ENCODE measurements around the gene WFIKKN2. TPM values are rescaled to one million over a fixed set of nuclear protein-coding genes. Genes with fewer than 3 reads are reported as not detected.

WFIKKN2 gene
- total and polyA plus RNA-seq, 2 of the 8 experiments (the other 6 are each of a cell fraction or from before 2014, with no cell fraction given), result 0.07 to 0.30 TPM

- no peak for TF ChIP-seq CHD7 (IDR thresholded peaks at IDR 0.05; ENCODE audit: insufficient replicate concordance, low read length)
- TF ChIP-seq GTF2F1 (IDR thresholded peaks at IDR 0.05; ENCODE audit: borderline replicate concordance, low read depth, low read length), result no peak
- no peak for TF ChIP-seq CTCF (IDR thresholded peaks at IDR 0.05; ENCODE audit: control extremely low read depth in 1 of 3, insufficient read depth in 1 of 3, low read depth in 1 of 3, low read length in 3 of 3)
- no peak for TF ChIP-seq KDM1A (IDR thresholded peaks at IDR 0.05; ENCODE audit: borderline replicate concordance, low read length)
- no peak for TF ChIP-seq CHD1 (IDR thresholded peaks at IDR 0.05; ENCODE audit: low read depth, low read length)
- TF ChIP-seq TEAD4 (IDR thresholded peaks at IDR 0.05; ENCODE audit: low read depth, low read length), result no peak
- TF ChIP-seq SUZ12 (IDR thresholded peaks at IDR 0.05; ENCODE audit: low read length), result no peak
Measured at GRCh38 chr17:50890675-50891516, 55.5 kb downstream of the WFIKKN2 start (continued).

All from H1 (cell line).